HepG2 (cell line): ENCODE results near the gene HLA-DQA1. TPM values are rescaled to one million over a fixed set of nuclear protein-coding genes. Genes with fewer than 3 reads are reported as not detected.

Source experiments
- ATAC-seq: fragments of 200-7000 bp; cut with Tn5 transposase; 3 replicates; pipeline ENCODE4 v1.9.1; 2020; ENCODE audit warnings: mild to moderate bottlenecking, moderate library complexity
- BruUV-seq: library from RNA; stranded (reverse); fragments of 400-500 nt; replicated peaks from 2 replicates; lab custom pipeline; 2021; lab: Mats Ljungman, UMichigan
- CTCF ChIA-PET: fragments of 300-600 bp; formaldehyde crosslinking; extraction: SDS; loops from one replicate; lab custom pipeline; 2021; ENCODE audit warnings: low total read pairs, inconsistent platforms, low intra/inter-chr PET ratio; lab: Yijun Ruan, JAX
- POLR2A ChIA-PET: fragments of 350-600 bp; sonication (Branson Sonifier 250); formaldehyde crosslinking; loops from one replicate; lab custom pipeline; 2020; ENCODE audit warnings: antibody characterized with exemption, inconsistent platforms; lab: Yijun Ruan, JAX
- DNase-seq: peaks from one replicate; pipeline ENCODE4 v3.0.0-alpha.2; 2015; ENCODE audit warnings: low spot score
- FAIRE-seq: peaks from 3 replicates; lab custom pipeline; 2011; peaks lifted over from hg19 to GRCh38; lab: Jason Lieb, UNC
- H2AFZ ChIP-seq: one replicate; pipeline ENCODE4 v1.6.1; 2011; ENCODE audit warnings: low read length, inconsistent platforms
- H3K27ac ChIP-seq: fragments of 300-600 bp; 3 replicates; pipeline ENCODE4 v1.8.0; 2011; ENCODE audit warnings: mixed run types, mild to moderate bottlenecking, mixed read lengths, low read length, inconsistent platforms; ENCODE audit not compliant: insufficient read depth; ENCODE audit errors: extremely low read length
- H3K27me3 ChIP-seq, 2 experiments: fragments of 200-600 bp in 1 of 2; 2 replicates in 1 of 2; 3 replicates in 1 of 2; pipeline versions ENCODE4 v1.6.0 to v1.8.0; 2011; ENCODE audit warnings: low read length in 2 of 2, mild to moderate bottlenecking in 2 of 2, moderate library complexity in 2 of 2, inconsistent platforms in 1 of 2; ENCODE audit not compliant: insufficient read depth in 2 of 2, control insufficient read depth in 1 of 2
- H3K36me3 ChIP-seq, 2 experiments: fragments of 200-600 bp in 1 of 2; replicated peaks in 1 of 2; 2 replicates in 1 of 2; 3 replicates in 1 of 2; pipeline versions ENCODE4 v1.5.1 to v1.8.0; 2011; ENCODE audit warnings: low read length in 2 of 2, inconsistent platforms in 1 of 2; ENCODE audit not compliant: insufficient read depth in 2 of 2, control insufficient read depth in 1 of 2
- H3K4me1 ChIP-seq: 2 replicates; pipeline ENCODE4 v1.5.1; 2012; ENCODE audit warnings: low read length, inconsistent platforms; ENCODE audit not compliant: insufficient read depth
- H3K4me2 ChIP-seq: 2 replicates; pipeline ENCODE4 v1.6.0; 2011; ENCODE audit warnings: low read depth, low read length, inconsistent platforms
- H3K4me3 ChIP-seq, 3 experiments: fragments of 200-600 bp in 1 of 3; sonication (generic), shearing (Covaris generic) in 1 of 3; replicated peaks in 1 of 3; 2 replicates each; pipeline ENCODE4 v1.5.1; 2011 to 2016; ENCODE audit warnings: low read length in 3 of 3, inconsistent platforms in 2 of 3, low read depth in 2 of 3, mild to moderate bottlenecking in 2 of 3, control low read depth in 1 of 3, mixed read lengths in 1 of 3; ENCODE audit not compliant: insufficient read depth in 1 of 3
- H3K79me2 ChIP-seq: one replicate; pipeline ENCODE4 v1.6.1; 2011; ENCODE audit warnings: low read length, inconsistent platforms; ENCODE audit not compliant: insufficient read depth
- H3K9ac ChIP-seq: 2 replicates; pipeline ENCODE4 v1.6.0; 2011; ENCODE audit warnings: mild to moderate bottlenecking, low read depth, low read length, inconsistent platforms; ENCODE audit not compliant: insufficient read depth
- H3K9me3 ChIP-seq: 2 replicates; pipeline ENCODE4 v1.5.1; 2012; ENCODE audit warnings: mild to moderate bottlenecking, low read length
- H4K20me1 ChIP-seq: 2 replicates; pipeline ENCODE4 v1.6.0; 2011; ENCODE audit warnings: inconsistent platforms, mild to moderate bottlenecking, low read length, moderate library complexity; ENCODE audit not compliant: insufficient read depth
- JUNB ChIP-seq: sonication (generic); formaldehyde crosslinking; IDR thresholded peaks from 2 replicates; pipeline ENCODE4 v1.8.0; 2022; ENCODE audit warnings: missing genetic modification reagents, mild to moderate bottlenecking, borderline replicate concordance
- MXI1 ChIP-seq: IDR thresholded peaks from 3 replicates; pipeline ENCODE4 v1.6.1; 2012; ENCODE audit warnings: low read depth, low read length, inconsistent platforms, borderline replicate concordance
- SRSF9 ChIP-seq: fragments of 200-400 bp; formaldehyde crosslinking; IDR thresholded peaks from 2 replicates; pipeline ENCODE4 v1.6.1; 2018; ENCODE audit warnings: borderline replicate concordance, mild to moderate bottlenecking, low read depth, low read length; ENCODE audit not compliant: insufficient read depth, poor library complexity, severe bottlenecking
- THAP11 ChIP-seq: IDR thresholded peaks from 2 replicates; pipeline ENCODE4 v1.6.1; 2016; ENCODE audit warnings: missing biosample characterization, missing genetic modification reagents
- ZMYM4 ChIP-seq: sonication (generic); formaldehyde crosslinking; IDR thresholded peaks from 2 replicates; pipeline ENCODE4 v1.8.1; 2023; ENCODE audit warnings: mild to moderate bottlenecking, missing genetic modification reagents
- ZNF136 ChIP-seq: sonication (generic); formaldehyde crosslinking; IDR thresholded peaks from 2 replicates; pipeline ENCODE4 v1.8.1; 2022; ENCODE audit warnings: low read depth, mild to moderate bottlenecking, moderate library complexity, missing genetic modification reagents
- ZNF441 ChIP-seq: sonication (generic); formaldehyde crosslinking; IDR thresholded peaks from 2 replicates; pipeline ENCODE4 v1.7.0; 2021; ENCODE audit warnings: missing genetic modification reagents, borderline replicate concordance
- ZNF547 ChIP-seq: sonication (generic); formaldehyde crosslinking; IDR thresholded peaks from 2 replicates; pipeline ENCODE4 v1.5.1; 2020; ENCODE audit warnings: mild to moderate bottlenecking, missing genetic modification reagents
- ZNF615 ChIP-seq: sonication (generic); formaldehyde crosslinking; IDR thresholded peaks from 2 replicates; pipeline ENCODE4 v1.5.0; 2020; ENCODE audit warnings: mild to moderate bottlenecking, missing genetic modification reagents, borderline replicate concordance
- ZNF772 ChIP-seq: sonication (generic); formaldehyde crosslinking; IDR thresholded peaks from 2 replicates; pipeline ENCODE4 v1.5.0; 2020; ENCODE audit warnings: mild to moderate bottlenecking, missing genetic modification reagents
- ZNF788 ChIP-seq: sonication (generic); formaldehyde crosslinking; IDR thresholded peaks from 2 replicates; pipeline ENCODE4 v1.5.0; 2020; ENCODE audit warnings: mild to moderate bottlenecking, missing genetic modification reagents, borderline replicate concordance
- ZSCAN9 ChIP-seq: IDR thresholded peaks from 2 replicates; pipeline ENCODE4 v1.6.1; 2016; ENCODE audit warnings: borderline replicate concordance
- WGBS: methylation state at CpG from one replicate; pipeline ENCODE4 v1.1.6; 2017; ENCODE audit warnings: low lambda C conversion rate; 5-methylcytosine and 5-hydroxymethylcytosine counted together
- in situ Hi-C: cut with HindIII; loops from 2 replicates; pipeline ENCODE4 v1.10.0; 2017; ENCODE audit warnings: low pct_unique_long_range_greater_than_20kb; ENCODE audit not compliant: extremely low pct_ligation_motif_present
- intact Hi-C: fragments of 100-400 bp; cut with micrococcal nuclease; formaldehyde crosslinking; loops from one replicate; pipeline ENCODE4 v1.10.0; 2022; ENCODE audit not compliant: unreplicated experiment
- polyA plus RNA-seq, 8 experiments: library from polyadenylated mRNA; depleted of rRNA in 3 of 8; stranded (reverse) in 7 of 8; unstranded in 1 of 8; fragments of >200 nt; fragmentation: Illumina TruSeq in 4 of 8; extraction: Trizol in 4 of 8; gene quantifications; 2 replicates each; pipeline versions ENCODE4 v1.2.1 to v1.2.3, GENCODE V29; 2011 to 2016; ENCODE audit warnings: low read depth in 4 of 8, missing spikeins in 1 of 8, mixed read lengths in 1 of 8; ENCODE audit not compliant: insufficient read depth in 1 of 8
- total RNA-seq, 5 experiments: library from RNA; depleted of rRNA; stranded (reverse); fragments of >200 nt; fragmentation: Illumina TruSeq; extraction: Trizol; gene quantifications; 2 replicates each; pipeline ENCODE4 v1.2.3, GENCODE V29; 2016; ENCODE audit warnings: low read depth in 1 of 5
- TF ChIP-seq, protein P1 (sequence below): sonication (generic); formaldehyde crosslinking; IDR thresholded peaks from 2 replicates; pipeline ENCODE4 v1.5.1; 2020; ENCODE audit warnings: missing genetic modification reagents, mild to moderate bottlenecking, borderline replicate concordance
- TF ChIP-seq, protein P2 (sequence below): sonication (generic); formaldehyde crosslinking; IDR thresholded peaks from 2 replicates; pipeline ENCODE4 v1.8.0; 2022; ENCODE audit warnings: missing genetic modification reagents, low read depth, mild to moderate bottlenecking, borderline replicate concordance
- TF ChIP-seq, protein P3 (sequence below): sonication (generic); formaldehyde crosslinking; IDR thresholded peaks from 2 replicates; pipeline ENCODE4 v1.5.0; 2020; ENCODE audit warnings: mild to moderate bottlenecking, missing genetic modification reagents

Gene HLA-DQA1
- total and polyA plus RNA-seq, 2 of the 13 experiments (the other 11 are each of a cell fraction or from before 2014, with no cell fraction given), result not detected

DNA sequence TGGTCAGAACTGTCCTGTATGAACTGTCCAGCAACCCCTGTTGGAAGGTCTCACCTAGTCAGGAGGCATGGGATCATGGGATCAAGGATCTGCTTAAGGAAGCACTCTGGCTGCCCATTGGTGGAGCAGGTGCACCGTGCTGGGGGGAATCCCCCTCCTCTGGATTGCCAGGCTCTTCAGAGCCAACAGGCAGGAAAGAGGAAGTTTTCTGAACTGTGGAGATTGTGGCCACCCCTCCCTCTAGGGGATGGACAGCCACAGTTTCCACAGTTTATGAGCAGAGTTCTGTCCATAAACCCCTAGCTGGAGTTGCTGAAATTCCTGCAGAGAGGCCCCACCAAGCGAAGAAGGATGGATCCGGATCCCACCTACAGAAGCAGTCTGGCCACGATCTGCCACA is 42.3 kb downstream of the HLA-DQA1 start:
- H2AFZ ChIP-seq, result no peak overlapping the region
- no peaks in the 10 kb centered on the region for H4K20me1 ChIP-seq
- H3K9me3 ChIP-seq, result no peaks in the 10 kb centered on the region
- no peaks in the 10 kb centered on the region for H3K36me3 ChIP-seq
- no peak for ATAC-seq
- TF ChIP-seq, protein P1, sequence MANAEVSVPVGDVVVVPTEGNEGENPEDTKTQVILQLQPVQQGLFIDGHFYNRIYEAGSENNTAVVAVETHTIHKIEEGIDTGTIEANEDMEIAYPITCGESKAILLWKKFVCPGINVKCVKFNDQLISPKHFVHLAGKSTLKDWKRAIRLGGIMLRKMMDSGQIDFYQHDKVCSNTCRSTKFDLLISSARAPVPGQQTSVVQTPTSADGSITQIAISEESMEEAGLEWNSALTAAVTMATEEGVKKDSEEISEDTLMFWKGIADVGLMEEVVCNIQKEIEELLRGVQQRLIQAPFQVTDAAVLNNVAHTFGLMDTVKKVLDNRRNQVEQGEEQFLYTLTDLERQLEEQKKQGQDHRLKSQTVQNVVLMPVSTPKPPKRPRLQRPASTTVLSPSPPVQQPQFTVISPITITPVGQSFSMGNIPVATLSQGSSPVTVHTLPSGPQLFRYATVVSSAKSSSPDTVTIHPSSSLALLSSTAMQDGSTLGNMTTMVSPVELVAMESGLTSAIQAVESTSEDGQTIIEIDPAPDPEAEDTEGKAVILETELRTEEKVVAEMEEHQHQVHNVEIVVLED (CRISPR knock-in tag), result no peak
- TF ChIP-seq ZNF788 (CRISPR knock-in tag) (no peak), ZMYM4 (CRISPR knock-in tag) (no peak), JUNB (no peak), ZNF136 (no peak), THAP11 (CRISPR knock-in tag) (no peak), ZNF441 (CRISPR knock-in tag) (no peak), ZNF615 (CRISPR knock-in tag) (no peak), SRSF9 (no peak), ZNF547 (CRISPR knock-in tag) (no peak), ZNF772 (no peak), MXI1 (no peak), ZSCAN9 (CRISPR knock-in tag) (no peak)
- TF ChIP-seq, protein P2, sequence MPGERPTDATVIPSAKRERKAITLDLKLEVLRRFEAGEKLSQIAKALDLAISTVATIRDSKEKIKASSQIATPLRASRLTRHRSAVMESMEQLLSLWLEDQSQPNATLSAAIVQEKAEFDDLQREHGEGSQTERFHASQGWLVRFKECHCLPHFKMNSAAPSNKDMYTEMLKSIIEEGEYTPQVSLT (CRISPR knock-in tag), result no peak
- TF ChIP-seq, protein P3, sequence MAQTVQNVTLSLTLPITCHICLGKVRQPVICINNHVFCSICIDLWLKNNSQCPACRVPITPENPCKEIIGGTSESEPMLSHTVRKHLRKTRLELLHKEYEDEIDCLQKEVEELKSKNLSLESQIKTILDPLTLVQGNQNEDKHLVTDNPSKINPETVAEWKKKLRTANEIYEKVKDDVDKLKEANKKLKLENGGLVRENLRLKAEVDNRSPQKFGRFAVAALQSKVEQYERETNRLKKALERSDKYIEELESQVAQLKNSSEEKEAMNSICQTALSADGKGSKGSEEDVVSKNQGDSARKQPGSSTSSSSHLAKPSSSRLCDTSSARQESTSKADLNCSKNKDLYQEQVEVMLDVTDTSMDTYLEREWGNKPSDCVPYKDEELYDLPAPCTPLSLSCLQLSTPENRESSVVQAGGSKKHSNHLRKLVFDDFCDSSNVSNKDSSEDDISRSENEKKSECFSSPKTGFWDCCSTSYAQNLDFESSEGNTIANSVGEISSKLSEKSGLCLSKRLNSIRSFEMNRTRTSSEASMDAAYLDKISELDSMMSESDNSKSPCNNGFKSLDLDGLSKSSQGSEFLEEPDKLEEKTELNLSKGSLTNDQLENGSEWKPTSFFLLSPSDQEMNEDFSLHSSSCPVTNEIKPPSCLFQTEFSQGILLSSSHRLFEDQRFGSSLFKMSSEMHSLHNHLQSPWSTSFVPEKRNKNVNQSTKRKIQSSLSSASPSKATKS (CRISPR knock-in tag), result no peak
- TF ChIP-seq, all 625 proteins: peak for 0
- ChIA-PET CTCF (no interaction called here), POLR2A (no interaction called here)
- intact Hi-C loops, result no loop called here
- BruUV-seq, result no TSS peak
- Histone ChIP-seq H3K79me2 (no peaks in the 10 kb centered on the region), H3K27me3 (no peaks in the 10 kb centered on the region), H3K4me1 (no peaks in the 10 kb centered on the region), H3K4me2 (no peak overlapping the region), H3K4me3 (no peak overlapping the region), H3K27ac (no peak overlapping the region), H3K9ac (no peak overlapping the region)
- DNase-seq (no peak), FAIRE-seq (no peak)
- in situ Hi-C loops, result no loop called here
- WGBS, result no CpG with 5 or more reads among the region's 4 CpGs
